Measurements from ENCODE around the gene FAM20C.

FAM20C gene

GRCh38 chr7:213324-213993 is 21.1 kb downstream of the FAM20C start:
- no peak overlapping the region for H3K4me3 ChIP-seq (ENCODE audit: low read length)
- no peak for DNase-seq (ENCODE audit: low read depth)
- no peak for TF ChIP-seq CTCF (conservative IDR thresholded peaks at IDR 0.05; ENCODE audit: low read length)

DNA sequence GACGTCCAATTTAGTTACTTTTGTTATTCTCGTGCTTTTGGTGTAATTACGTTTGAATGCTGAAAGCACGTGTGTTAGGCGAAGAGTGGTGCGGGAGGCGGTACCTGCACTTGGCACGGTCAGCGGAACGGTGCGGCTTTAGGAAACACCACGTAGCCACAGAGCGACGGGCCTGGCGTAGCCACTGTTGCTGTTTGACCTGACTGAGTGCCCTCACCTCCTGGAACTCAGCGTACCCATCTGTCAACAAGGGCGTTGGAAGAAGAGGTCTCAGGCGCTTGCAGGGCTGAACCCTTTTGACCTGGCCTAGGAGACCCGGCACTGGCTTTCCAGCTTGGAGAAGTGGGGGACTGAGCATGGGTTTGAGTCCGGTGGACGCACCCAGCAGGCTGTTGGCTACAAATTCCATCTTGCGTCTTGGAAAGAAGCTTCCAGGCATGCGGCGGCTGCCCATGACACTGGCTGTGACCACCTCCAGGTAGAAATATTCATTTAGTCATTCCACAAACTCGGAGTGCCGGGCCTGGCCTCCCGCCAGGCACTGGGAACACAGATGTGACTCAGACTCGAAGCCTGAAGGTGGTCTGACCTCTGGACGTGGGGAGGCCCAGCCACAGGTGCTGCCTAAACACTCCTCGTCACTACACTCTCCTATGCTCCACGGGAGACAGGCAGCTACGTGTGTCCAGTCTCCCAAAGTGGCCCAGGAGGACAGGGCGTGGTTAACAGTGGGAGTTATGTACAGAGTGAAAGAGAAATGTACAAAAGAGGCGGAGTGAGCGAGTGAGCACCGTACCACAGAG is 22.2 kb downstream of the FAM20C start:
- peak; percentile 42 for DNase-seq (ENCODE audit: low read depth)

GRCh38 chr7:216360-217300 is 24.3 kb downstream of the FAM20C start:
- no peak for TF ChIP-seq CTCF (conservative IDR thresholded peaks at IDR 0.05; ENCODE audit: low read length)
- H3K4me3 ChIP-seq (ENCODE audit: low read length), result no peak overlapping the region
- DNase-seq (ENCODE audit: low read depth), result peak; percentile 20

More for the DNA sequence above, 22.2 kb downstream of the FAM20C start:
- no peak for TF ChIP-seq CTCF (conservative IDR thresholded peaks at IDR 0.05; ENCODE audit: low read length)
- H3K4me3 ChIP-seq (ENCODE audit: low read length), result no peak overlapping the region

- TF ChIP-seq CTCF (conservative IDR thresholded peaks at IDR 0.05; ENCODE audit: low read length), result no peak
- H3K4me3 ChIP-seq (ENCODE audit: low read length), result no peak overlapping the region
- DNase-seq (ENCODE audit: low read depth), result no peak
These were observed 25.4 kb downstream of the FAM20C start for GRCh38 chr7:217781-218180.

GRCh38 chr7:218316-218715 is 25.9 kb downstream of the FAM20C start:
- H3K4me3 ChIP-seq (ENCODE audit: low read length), result no peak overlapping the region
- no peak for TF ChIP-seq CTCF (conservative IDR thresholded peaks at IDR 0.05; ENCODE audit: low read length)
- DNase-seq (ENCODE audit: low read depth), result no peak

DNA sequence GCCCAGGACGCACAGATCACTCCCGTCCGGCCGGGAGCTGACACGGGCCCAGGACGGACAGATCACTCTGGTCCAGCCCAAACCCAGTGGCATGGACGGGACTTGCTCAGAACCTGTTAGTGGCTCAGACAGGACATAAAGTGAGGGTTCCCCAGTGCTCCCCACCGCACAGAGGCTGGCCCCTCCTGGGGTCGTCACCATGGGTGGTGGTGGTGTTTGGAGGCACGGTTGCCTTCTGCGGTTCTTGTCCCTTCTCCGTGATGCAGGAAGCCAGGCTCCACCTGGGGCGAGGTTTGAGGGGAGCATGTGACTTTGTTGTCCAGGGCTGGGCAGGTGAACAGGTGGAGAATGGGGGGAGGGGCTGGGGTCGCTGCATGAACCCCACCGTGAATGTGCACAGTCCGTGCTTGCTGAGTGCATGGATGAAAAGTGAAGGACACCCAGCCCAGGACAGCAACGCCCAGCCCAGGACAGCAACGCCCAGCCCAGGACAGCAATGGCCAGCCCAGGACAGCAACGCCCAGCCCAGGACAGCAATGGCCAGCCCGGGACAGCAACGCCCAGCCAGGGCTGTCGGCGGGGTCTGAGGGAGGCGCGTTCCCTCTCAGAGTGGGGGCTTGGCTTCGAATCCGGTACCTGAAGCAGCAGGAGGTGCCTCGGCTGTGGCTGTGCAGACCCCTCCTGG is 26.7 kb downstream of the FAM20C start:
- DNase-seq (ENCODE audit: low read depth), result no peak
- no peak for TF ChIP-seq CTCF (conservative IDR thresholded peaks at IDR 0.05; ENCODE audit: low read length)
- no peak overlapping the region for H3K4me3 ChIP-seq (ENCODE audit: low read length)
